Measurements from ENCODE around the gene KDM6A.
"Not testable (repeated sequence)": the region's sequence is repeated elsewhere in the genome, so short reads cannot be mapped to it uniquely, and the experiment has no call there.

Gene KDM6A

DNA sequence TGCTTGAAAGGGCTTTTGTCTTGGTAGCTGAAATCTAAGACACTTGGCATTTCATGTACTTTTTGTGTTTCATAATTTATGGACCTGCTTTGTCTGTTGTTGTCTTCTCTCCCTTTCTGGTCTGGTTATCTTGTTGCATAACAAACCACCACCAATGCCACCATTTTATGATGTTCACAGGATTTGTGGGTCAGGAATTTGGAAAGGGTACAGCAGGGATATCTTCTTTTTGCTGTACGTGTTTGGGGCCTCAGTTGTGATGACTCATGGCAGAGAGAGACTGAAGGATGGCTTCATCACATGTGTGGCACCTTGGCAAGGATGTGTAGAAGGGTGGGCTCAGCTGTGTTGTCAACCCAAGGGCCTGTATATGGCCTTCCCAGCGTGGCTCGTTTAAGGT is 35.2 kb downstream of the KDM6A start:
- H3K4me1 ChIP-seq (ENCODE audit: control insufficient read depth in 1 of 2, insufficient read depth in 2 of 2, low read length in 2 of 2): peaks cover 2 to 23% of the 10 kb centered on the region in 2 donors
- no peaks in the 10 kb centered on the region for H3K27me3 ChIP-seq (ENCODE audit: low read depth, low read length)
- no peak overlapping the region for H3K27ac ChIP-seq (ENCODE audit: low read length)
- H3K4me3 ChIP-seq (ENCODE audit: low read depth in 1 of 2, low read length in 2 of 2): no peak overlapping the region
- H3K36me3 ChIP-seq (ENCODE audit: control insufficient read depth in 1 of 2, insufficient read depth in 2 of 2, low read length in 2 of 2): no peaks in the 10 kb centered on the region
- H3K9me3 ChIP-seq (ENCODE audit: control insufficient read depth in 1 of 2, low read length in 2 of 2): no peaks in the 10 kb centered on the region

GRCh38 chrX:44908827-44909226 is 35.8 kb downstream of the KDM6A start:
- peaks cover 2 to 22% of the 10 kb centered on the region in 2 donors for H3K4me1 ChIP-seq (ENCODE audit: control insufficient read depth in 1 of 2, insufficient read depth in 2 of 2, low read length in 2 of 2)

GRCh38 chrX:44910508-44910907 is 37.5 kb downstream of the KDM6A start:
- H3K27me3 ChIP-seq (ENCODE audit: low read depth, low read length); H3K27ac ChIP-seq (ENCODE audit: low read length); H3K36me3 ChIP-seq (ENCODE audit: control insufficient read depth in 1 of 2, insufficient read depth in 2 of 2, low read length in 2 of 2); H3K9me3 ChIP-seq (ENCODE audit: control insufficient read depth in 1 of 2, low read length in 2 of 2); H3K4me3 ChIP-seq (ENCODE audit: low read depth in 1 of 2, low read length in 2 of 2): not testable (repeated sequence)
- peaks cover 0 to 15% of the 10 kb centered on the region in 2 donors for H3K4me1 ChIP-seq (ENCODE audit: control insufficient read depth in 1 of 2, insufficient read depth in 2 of 2, low read length in 2 of 2)

More at GRCh38 chrX:44908827-44909226, 35.8 kb downstream of the KDM6A start:
- no peaks in the 10 kb centered on the region for H3K36me3 ChIP-seq (ENCODE audit: control insufficient read depth in 1 of 2, insufficient read depth in 2 of 2, low read length in 2 of 2)
- no peaks in the 10 kb centered on the region for H3K27me3 ChIP-seq (ENCODE audit: low read depth, low read length)
- no peak overlapping the region for H3K4me3 ChIP-seq (ENCODE audit: low read depth in 1 of 2, low read length in 2 of 2)
- H3K9me3 ChIP-seq (ENCODE audit: control insufficient read depth in 1 of 2, low read length in 2 of 2): no peaks in the 10 kb centered on the region
- no peak overlapping the region for H3K27ac ChIP-seq (ENCODE audit: low read length)

GRCh38 chrX:44911074-44911600 is 38.1 kb downstream of the KDM6A start:
- not testable (repeated sequence) for H3K27ac ChIP-seq (ENCODE audit: low read length); H3K27me3 ChIP-seq (ENCODE audit: low read depth, low read length); H3K4me3 ChIP-seq (ENCODE audit: low read depth in 1 of 2, low read length in 2 of 2); H3K36me3 ChIP-seq (ENCODE audit: control insufficient read depth in 1 of 2, insufficient read depth in 2 of 2, low read length in 2 of 2); H3K9me3 ChIP-seq (ENCODE audit: control insufficient read depth in 1 of 2, low read length in 2 of 2)
- H3K4me1 ChIP-seq (ENCODE audit: control insufficient read depth in 1 of 2, insufficient read depth in 2 of 2, low read length in 2 of 2): peaks cover 0 to 15% of the 10 kb centered on the region in 2 donors

DNA sequence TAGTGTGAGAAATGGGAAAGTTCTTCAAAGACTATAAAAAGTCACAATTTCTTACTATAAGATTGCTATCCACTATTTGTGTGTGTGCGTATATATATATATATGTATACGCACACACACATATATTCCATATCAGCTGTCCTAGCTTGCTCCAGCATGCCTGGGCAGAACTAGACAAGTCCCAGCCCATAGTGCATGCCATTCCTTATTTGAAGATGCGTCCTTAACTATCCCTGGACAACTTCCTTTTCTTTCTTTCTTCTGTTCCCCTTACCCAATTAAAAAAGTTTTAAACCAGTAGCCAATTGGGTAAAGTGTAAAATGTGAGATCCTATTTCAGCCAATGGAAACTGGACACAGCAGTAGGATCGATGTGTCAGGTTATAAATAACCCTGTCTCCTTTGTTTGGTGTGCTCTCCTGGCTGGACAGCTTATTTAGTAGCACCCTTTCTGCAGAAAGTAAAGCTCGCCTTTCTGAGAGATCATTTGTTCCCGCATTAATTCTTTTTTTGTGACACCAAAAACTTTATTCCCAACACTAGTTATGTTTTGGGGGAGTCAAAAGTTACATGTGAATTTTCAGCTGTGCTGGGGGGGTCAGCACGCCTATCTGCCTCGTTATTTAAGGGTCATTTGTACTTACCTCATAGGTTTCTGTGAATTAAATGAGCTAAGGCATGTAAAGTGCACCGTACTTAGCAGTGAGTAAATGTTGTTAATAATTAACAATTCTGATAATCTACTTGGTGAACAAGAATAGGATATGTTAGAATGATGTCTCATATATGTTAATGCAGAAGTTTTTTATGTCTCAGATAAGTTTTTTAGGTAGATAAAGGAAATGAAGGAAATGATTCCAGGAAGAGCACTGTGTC is 40.9 kb downstream of the KDM6A start:
- H3K36me3 ChIP-seq (ENCODE audit: control insufficient read depth in 1 of 2, insufficient read depth in 2 of 2, low read length in 2 of 2): no peaks in the 10 kb centered on the region
- no peaks in the 10 kb centered on the region for H3K9me3 ChIP-seq (ENCODE audit: control insufficient read depth in 1 of 2, low read length in 2 of 2)
- H3K4me1 ChIP-seq (ENCODE audit: control insufficient read depth in 1 of 2, insufficient read depth in 2 of 2, low read length in 2 of 2): peaks cover 0 to 10% of the 10 kb centered on the region in 2 donors
- no peak overlapping the region for H3K27ac ChIP-seq (ENCODE audit: low read length)
- no peaks in the 10 kb centered on the region for H3K27me3 ChIP-seq (ENCODE audit: low read depth, low read length)
- no peak overlapping the region for H3K4me3 ChIP-seq (ENCODE audit: low read depth in 1 of 2, low read length in 2 of 2)

GRCh38 chrX:44914532-44915198 is 41.7 kb downstream of the KDM6A start:
- H3K4me3 ChIP-seq (ENCODE audit: low read depth in 1 of 2, low read length in 2 of 2): no peak overlapping the region

DNA sequence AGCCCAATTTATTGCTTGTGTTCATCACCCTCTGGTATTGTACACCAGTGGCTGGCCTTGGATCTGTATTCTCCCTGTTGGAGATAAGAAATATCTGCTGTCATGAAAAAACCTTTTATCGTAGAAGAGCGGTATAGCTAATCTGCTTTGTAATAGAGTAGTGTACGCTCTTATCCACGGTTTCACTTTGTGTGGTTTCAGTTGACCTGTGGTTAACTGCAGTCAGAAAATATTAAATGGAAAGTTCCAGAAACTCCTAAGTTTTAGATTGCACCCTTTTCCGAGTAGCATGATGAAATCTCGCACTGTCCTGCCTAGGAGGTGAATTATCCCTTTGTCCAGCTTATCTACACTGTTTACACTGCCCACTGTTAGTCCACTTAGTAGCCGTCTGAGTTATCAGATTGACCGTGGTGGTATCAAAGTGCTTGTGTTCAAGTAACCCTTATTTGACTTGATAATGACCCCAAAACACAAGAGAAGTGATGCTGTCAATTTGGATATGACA is 42.4 kb downstream of the KDM6A start:
- Histone ChIP-seq H3K36me3 (ENCODE audit: control insufficient read depth in 1 of 2, insufficient read depth in 2 of 2, low read length in 2 of 2) (no peaks in the 10 kb centered on the region), H3K4me1 (ENCODE audit: control insufficient read depth in 1 of 2, insufficient read depth in 2 of 2, low read length in 2 of 2) (peaks cover 0 to 10% of the 10 kb centered on the region in 2 donors), H3K27ac (ENCODE audit: low read length) (no peak overlapping the region), H3K4me3 (ENCODE audit: low read depth in 1 of 2, low read length in 2 of 2) (no peak overlapping the region), H3K27me3 (ENCODE audit: low read depth, low read length) (no peaks in the 10 kb centered on the region), H3K9me3 (ENCODE audit: control insufficient read depth in 1 of 2, low read length in 2 of 2) (no peaks in the 10 kb centered on the region)

More at GRCh38 chrX:44914532-44915198, 41.7 kb downstream of the KDM6A start:
- H3K36me3 ChIP-seq (ENCODE audit: control insufficient read depth in 1 of 2, insufficient read depth in 2 of 2, low read length in 2 of 2): no peaks in the 10 kb centered on the region
- no peak overlapping the region for H3K27ac ChIP-seq (ENCODE audit: low read length)
- peaks cover 0 to 10% of the 10 kb centered on the region in 2 donors for H3K4me1 ChIP-seq (ENCODE audit: control insufficient read depth in 1 of 2, insufficient read depth in 2 of 2, low read length in 2 of 2)
- no peaks in the 10 kb centered on the region for H3K9me3 ChIP-seq (ENCODE audit: control insufficient read depth in 1 of 2, low read length in 2 of 2)
- no peaks in the 10 kb centered on the region for H3K27me3 ChIP-seq (ENCODE audit: low read depth, low read length)

- H3K36me3 ChIP-seq (ENCODE audit: control insufficient read depth in 1 of 2, insufficient read depth in 2 of 2, low read length in 2 of 2): no peaks in the 10 kb centered on the region
- no peak overlapping the region for H3K4me3 ChIP-seq (ENCODE audit: low read depth in 1 of 2, low read length in 2 of 2)
- H3K27me3 ChIP-seq (ENCODE audit: low read depth, low read length): no peaks in the 10 kb centered on the region
- H3K27ac ChIP-seq (ENCODE audit: low read length): no peak overlapping the region
- H3K9me3 ChIP-seq (ENCODE audit: control insufficient read depth in 1 of 2, low read length in 2 of 2): no peaks in the 10 kb centered on the region
- peaks cover 0 to 10% of the 10 kb centered on the region in 2 donors for H3K4me1 ChIP-seq (ENCODE audit: control insufficient read depth in 1 of 2, insufficient read depth in 2 of 2, low read length in 2 of 2)
These were observed 45.7 kb downstream of the KDM6A start for GRCh38 chrX:44918722-44919121.

GRCh38 chrX:44922980-44923379 is 50.0 kb downstream of the KDM6A start:
- no peak overlapping the region for H3K27ac ChIP-seq (ENCODE audit: low read length)
- H3K9me3 ChIP-seq (ENCODE audit: control insufficient read depth in 1 of 2, low read length in 2 of 2): no peaks in the 10 kb centered on the region
- H3K4me1 ChIP-seq (ENCODE audit: control insufficient read depth in 1 of 2, insufficient read depth in 2 of 2, low read length in 2 of 2): peaks cover 0 to 16% of the 10 kb centered on the region in 2 donors
- H3K4me3 ChIP-seq (ENCODE audit: low read depth in 1 of 2, low read length in 2 of 2): no peak overlapping the region
- no peaks in the 10 kb centered on the region for H3K36me3 ChIP-seq (ENCODE audit: control insufficient read depth in 1 of 2, insufficient read depth in 2 of 2, low read length in 2 of 2)
- H3K27me3 ChIP-seq (ENCODE audit: low read depth, low read length): no peaks in the 10 kb centered on the region

- Histone ChIP-seq H3K4me1 (ENCODE audit: control insufficient read depth in 1 of 2, insufficient read depth in 2 of 2, low read length in 2 of 2) (peaks cover 0 to 12% of the 10 kb centered on the region in 2 donors), H3K36me3 (ENCODE audit: control insufficient read depth in 1 of 2, insufficient read depth in 2 of 2, low read length in 2 of 2) (no peaks in the 10 kb centered on the region), H3K4me3 (ENCODE audit: low read depth in 1 of 2, low read length in 2 of 2) (no peak overlapping the region)
These were observed 54.4 kb downstream of the KDM6A start for GRCh38 chrX:44927398-44927797.

DNA sequence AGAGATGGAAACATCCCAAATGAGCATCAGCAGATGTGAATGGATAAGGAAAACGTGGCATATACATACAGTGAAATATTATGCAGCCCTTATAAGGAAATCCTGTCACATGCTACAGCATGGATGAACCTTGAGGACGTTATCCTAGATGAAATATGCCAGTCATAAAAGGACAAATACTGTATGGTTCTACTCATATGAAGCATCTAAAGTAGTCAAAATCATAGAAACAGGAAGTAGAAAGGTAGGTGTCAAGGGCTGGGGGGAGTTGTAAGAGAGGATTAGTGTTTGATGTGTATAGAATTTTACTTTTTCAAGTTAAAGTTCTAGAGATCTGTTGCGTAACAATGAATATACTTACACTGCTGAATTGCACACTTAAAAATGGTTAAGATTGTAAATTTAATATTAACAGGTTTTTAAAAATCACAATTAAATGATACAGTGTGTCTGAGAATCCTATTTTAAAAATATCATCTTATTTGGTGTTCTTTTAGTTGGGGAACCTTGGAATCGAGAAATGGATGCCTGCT is 58.5 kb downstream of the KDM6A start:
- no peaks in the 10 kb centered on the region for H3K36me3 ChIP-seq (ENCODE audit: control insufficient read depth in 1 of 2, insufficient read depth in 2 of 2, low read length in 2 of 2)
- no peaks in the 10 kb centered on the region for H3K27me3 ChIP-seq (ENCODE audit: low read depth, low read length)
- peaks cover 0 to 25% of the 10 kb centered on the region in 2 donors for H3K4me1 ChIP-seq (ENCODE audit: control insufficient read depth in 1 of 2, insufficient read depth in 2 of 2, low read length in 2 of 2)
- no peak overlapping the region for H3K4me3 ChIP-seq (ENCODE audit: low read depth in 1 of 2, low read length in 2 of 2)
- no peak overlapping the region for H3K27ac ChIP-seq (ENCODE audit: low read length)
- no peaks in the 10 kb centered on the region for H3K9me3 ChIP-seq (ENCODE audit: control insufficient read depth in 1 of 2, low read length in 2 of 2)

More at GRCh38 chrX:44927398-44927797, 54.4 kb downstream of the KDM6A start:
- no peaks in the 10 kb centered on the region for H3K9me3 ChIP-seq (ENCODE audit: control insufficient read depth in 1 of 2, low read length in 2 of 2)
- no peaks in the 10 kb centered on the region for H3K27me3 ChIP-seq (ENCODE audit: low read depth, low read length)
- no peak overlapping the region for H3K27ac ChIP-seq (ENCODE audit: low read length)

Data from muscle layer of duodenum (tissue), 2 donors.